H54 (cell line): ENCODE data around the gene RNF223.
"Not testable (repeated sequence)": the region's sequence is repeated elsewhere in the genome, so short reads cannot be mapped to it uniquely, and the experiment has no call there.

Experiments used
- DNase-seq: peaks from one replicate; pipeline ENCODE4 v3.0.0; 2011; ENCODE audit warnings: low spot score, mixed read lengths; ENCODE audit not compliant: insufficient read length
- FAIRE-seq: peaks from 3 replicates; lab custom pipeline; 2011; peaks lifted over from hg19 to GRCh38; lab: Jason Lieb, UNC
- POLR2A ChIP-seq: IDR thresholded peaks from 2 replicates; pipeline ENCODE4 v1.6.1; 2011; ENCODE audit warnings: low read depth, mild to moderate bottlenecking, low read length

Gene RNF223

GRCh38 chr1:1037366-1038327 is 36.5 kb downstream of the RNF223 start:
- no peak for TF ChIP-seq POLR2A
- FAIRE-seq: no peak
- DNase-seq: no peak

GRCh38 chr1:1035291-1035943 is 38.7 kb downstream of the RNF223 start:
- no peak for TF ChIP-seq POLR2A
- DNase-seq (no peak), FAIRE-seq (no peak)

GRCh38 chr1:1034439-1034781 is 39.7 kb downstream of the RNF223 start:
- TF ChIP-seq POLR2A: no peak
- DNase-seq (no peak), FAIRE-seq (no peak)

- no peak for DNase-seq
- TF ChIP-seq POLR2A: no peak
- no peak for FAIRE-seq
Measured at GRCh38 chr1:1033731-1034438, 40.2 kb downstream of the RNF223 start.

- FAIRE-seq: no peak
Measured at GRCh38 chr1:1033009-1033587, 41.0 kb downstream of the RNF223 start.

GRCh38 chr1:1032424-1032823 is 41.7 kb downstream of the RNF223 start:
- no peak for TF ChIP-seq POLR2A
- DNase-seq (no peak), FAIRE-seq (no peak)

More at GRCh38 chr1:1033009-1033587, 41.0 kb downstream of the RNF223 start:
- TF ChIP-seq POLR2A: no peak
- no peak for DNase-seq

- no peak for DNase-seq
- FAIRE-seq: no peak
- TF ChIP-seq POLR2A: no peak
Measured at GRCh38 chr1:1031659-1032235, 42.4 kb downstream of the RNF223 start.

GRCh38 chr1:1030867-1031658 is 43.0 kb downstream of the RNF223 start:
- FAIRE-seq, DNase-seq: not testable (repeated sequence)

GRCh38 chr1:1027791-1028190 is 46.3 kb downstream of the RNF223 start:
- FAIRE-seq: no peak
- TF ChIP-seq POLR2A: no peak
- DNase-seq: no peak

- DNase-seq: no peak
- FAIRE-seq: no peak
- TF ChIP-seq POLR2A: no peak
Measured at GRCh38 chr1:1026599-1027413, 47.3 kb downstream of the RNF223 start.

GRCh38 chr1:1025730-1026129 is 48.4 kb downstream of the RNF223 start:
- DNase-seq: no peak
- TF ChIP-seq POLR2A: no peak
- FAIRE-seq: no peak
